HL-60 (cell line): ENCODE measurements around the gene TLR2.

Experiments used
- DNase-seq, 2 experiments: peaks; one replicate each; pipeline ENCODE4 v3.0.0-alpha.2; 2010 to 2020; ENCODE audit warnings: low read depth in 1 of 2, low spot score in 1 of 2
- H3K27ac ChIP-seq: fragments of 250-450 bp; sonication (Bioruptor Pico); replicated peaks from 2 replicates; pipeline ENCODE4 v1.5.1; 2020; ENCODE audit warnings: mild to moderate bottlenecking, moderate library complexity
- H3K27me3 ChIP-seq: fragments of 250-450 bp; sonication (Bioruptor Pico); 2 replicates; pipeline ENCODE4 v1.5.1; 2021; ENCODE audit warnings: mild to moderate bottlenecking, moderate library complexity; ENCODE audit not compliant: insufficient read depth, poor library complexity, severe bottlenecking
- H3K4me3 ChIP-seq: replicated peaks from 2 replicates; pipeline ENCODE4 v1.5.1; 2011; ENCODE audit warnings: mild to moderate bottlenecking, control low read depth, low read length; ENCODE audit not compliant: insufficient read depth
- GABPA ChIP-seq: IDR thresholded peaks from 2 replicates; pipeline ENCODE4 v1.6.1; 2012; ENCODE audit warnings: low read depth
- POLR2AphosphoS5 ChIP-seq: IDR thresholded peaks from 2 replicates; pipeline ENCODE4 v1.6.1; 2012; ENCODE audit warnings: low read depth
- SPI1 ChIP-seq: IDR thresholded peaks from 2 replicates; pipeline ENCODE4 v1.6.1; 2012; ENCODE audit warnings: low read depth, mild to moderate bottlenecking, borderline replicate concordance
- TF ChIP-seq, protein P1 (sequence below): IDR thresholded peaks from 2 replicates; pipeline ENCODE4 v1.6.1; 2012; ENCODE audit warnings: low read depth; ENCODE audit not compliant: insufficient replicate concordance
- TF ChIP-seq, protein P2 (sequence below): IDR thresholded peaks from one replicate; pipeline ENCODE4 v1.5.1; 2011; ENCODE audit warnings: low read length, control low read depth, inconsistent platforms; ENCODE audit not compliant: insufficient read depth

The TLR2 gene

DNA sequence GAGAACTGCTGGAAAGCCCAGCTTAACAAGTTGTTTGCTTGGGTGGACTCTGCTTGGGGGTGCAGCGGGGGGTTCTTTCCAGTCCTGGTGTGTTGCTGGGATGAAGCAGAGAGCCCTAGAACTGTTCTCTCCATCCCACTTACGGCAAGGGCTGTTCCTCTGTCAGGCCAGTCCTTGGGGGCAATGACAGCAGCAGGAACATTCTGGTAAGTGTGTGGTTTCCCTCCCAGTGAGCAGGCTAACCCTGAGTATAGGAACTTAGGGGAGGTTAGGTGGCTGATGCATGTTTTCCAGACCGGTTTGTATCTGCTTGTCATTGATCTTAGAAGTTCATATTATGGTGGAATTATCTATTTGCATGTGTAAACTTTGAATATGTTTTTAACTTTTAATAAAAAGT, 46.9 kb upstream of the TLR2 start:
- no peaks in the 10 kb centered on the region for H3K27me3 ChIP-seq
- TF ChIP-seq, protein P1, sequence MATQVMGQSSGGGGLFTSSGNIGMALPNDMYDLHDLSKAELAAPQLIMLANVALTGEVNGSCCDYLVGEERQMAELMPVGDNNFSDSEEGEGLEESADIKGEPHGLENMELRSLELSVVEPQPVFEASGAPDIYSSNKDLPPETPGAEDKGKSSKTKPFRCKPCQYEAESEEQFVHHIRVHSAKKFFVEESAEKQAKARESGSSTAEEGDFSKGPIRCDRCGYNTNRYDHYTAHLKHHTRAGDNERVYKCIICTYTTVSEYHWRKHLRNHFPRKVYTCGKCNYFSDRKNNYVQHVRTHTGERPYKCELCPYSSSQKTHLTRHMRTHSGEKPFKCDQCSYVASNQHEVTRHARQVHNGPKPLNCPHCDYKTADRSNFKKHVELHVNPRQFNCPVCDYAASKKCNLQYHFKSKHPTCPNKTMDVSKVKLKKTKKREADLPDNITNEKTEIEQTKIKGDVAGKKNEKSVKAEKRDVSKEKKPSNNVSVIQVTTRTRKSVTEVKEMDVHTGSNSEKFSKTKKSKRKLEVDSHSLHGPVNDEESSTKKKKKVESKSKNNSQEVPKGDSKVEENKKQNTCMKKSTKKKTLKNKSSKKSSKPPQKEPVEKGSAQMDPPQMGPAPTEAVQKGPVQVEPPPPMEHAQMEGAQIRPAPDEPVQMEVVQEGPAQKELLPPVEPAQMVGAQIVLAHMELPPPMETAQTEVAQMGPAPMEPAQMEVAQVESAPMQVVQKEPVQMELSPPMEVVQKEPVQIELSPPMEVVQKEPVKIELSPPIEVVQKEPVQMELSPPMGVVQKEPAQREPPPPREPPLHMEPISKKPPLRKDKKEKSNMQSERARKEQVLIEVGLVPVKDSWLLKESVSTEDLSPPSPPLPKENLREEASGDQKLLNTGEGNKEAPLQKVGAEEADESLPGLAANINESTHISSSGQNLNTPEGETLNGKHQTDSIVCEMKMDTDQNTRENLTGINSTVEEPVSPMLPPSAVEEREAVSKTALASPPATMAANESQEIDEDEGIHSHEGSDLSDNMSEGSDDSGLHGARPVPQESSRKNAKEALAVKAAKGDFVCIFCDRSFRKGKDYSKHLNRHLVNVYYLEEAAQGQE = no peak
- TF ChIP-seq, protein P2, sequence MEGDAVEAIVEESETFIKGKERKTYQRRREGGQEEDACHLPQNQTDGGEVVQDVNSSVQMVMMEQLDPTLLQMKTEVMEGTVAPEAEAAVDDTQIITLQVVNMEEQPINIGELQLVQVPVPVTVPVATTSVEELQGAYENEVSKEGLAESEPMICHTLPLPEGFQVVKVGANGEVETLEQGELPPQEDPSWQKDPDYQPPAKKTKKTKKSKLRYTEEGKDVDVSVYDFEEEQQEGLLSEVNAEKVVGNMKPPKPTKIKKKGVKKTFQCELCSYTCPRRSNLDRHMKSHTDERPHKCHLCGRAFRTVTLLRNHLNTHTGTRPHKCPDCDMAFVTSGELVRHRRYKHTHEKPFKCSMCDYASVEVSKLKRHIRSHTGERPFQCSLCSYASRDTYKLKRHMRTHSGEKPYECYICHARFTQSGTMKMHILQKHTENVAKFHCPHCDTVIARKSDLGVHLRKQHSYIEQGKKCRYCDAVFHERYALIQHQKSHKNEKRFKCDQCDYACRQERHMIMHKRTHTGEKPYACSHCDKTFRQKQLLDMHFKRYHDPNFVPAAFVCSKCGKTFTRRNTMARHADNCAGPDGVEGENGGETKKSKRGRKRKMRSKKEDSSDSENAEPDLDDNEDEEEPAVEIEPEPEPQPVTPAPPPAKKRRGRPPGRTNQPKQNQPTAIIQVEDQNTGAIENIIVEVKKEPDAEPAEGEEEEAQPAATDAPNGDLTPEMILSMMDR = no peak
- TF ChIP-seq GABPA (no peak), POLR2AphosphoS5 (no peak), SPI1 (no peak)
- H3K27ac ChIP-seq = no peak overlapping the region
- no peak overlapping the region for H3K4me3 ChIP-seq
- no peak for DNase-seq

DNA sequence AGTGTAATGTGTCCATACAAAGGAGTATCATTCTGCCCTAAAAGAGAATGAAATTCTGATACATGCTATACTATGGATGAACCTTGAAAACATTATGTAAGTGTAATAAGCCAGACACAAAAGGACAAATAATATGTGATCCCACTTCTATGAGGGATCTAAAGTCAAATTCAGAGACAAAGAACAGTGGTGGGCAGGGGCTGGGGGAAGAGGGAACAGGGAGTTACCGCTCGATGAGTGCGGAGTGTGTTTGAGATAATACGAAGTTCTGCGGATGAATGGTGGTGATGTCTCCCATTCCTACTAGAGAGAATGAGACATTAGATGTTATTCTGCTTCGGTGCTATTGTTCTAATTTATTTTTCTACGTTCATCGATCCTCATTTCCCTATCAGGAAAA, 46.1 kb upstream of the TLR2 start:
- Histone ChIP-seq H3K4me3 (no peak overlapping the region), H3K27me3 (no peaks in the 10 kb centered on the region), H3K27ac (no peak overlapping the region)
- no peak for DNase-seq
- TF ChIP-seq GABPA = no peak
- TF ChIP-seq, protein P1 = no peak
- TF ChIP-seq POLR2AphosphoS5 = no peak
- no peak for TF ChIP-seq SPI1
- TF ChIP-seq, protein P2 = no peak

DNA sequence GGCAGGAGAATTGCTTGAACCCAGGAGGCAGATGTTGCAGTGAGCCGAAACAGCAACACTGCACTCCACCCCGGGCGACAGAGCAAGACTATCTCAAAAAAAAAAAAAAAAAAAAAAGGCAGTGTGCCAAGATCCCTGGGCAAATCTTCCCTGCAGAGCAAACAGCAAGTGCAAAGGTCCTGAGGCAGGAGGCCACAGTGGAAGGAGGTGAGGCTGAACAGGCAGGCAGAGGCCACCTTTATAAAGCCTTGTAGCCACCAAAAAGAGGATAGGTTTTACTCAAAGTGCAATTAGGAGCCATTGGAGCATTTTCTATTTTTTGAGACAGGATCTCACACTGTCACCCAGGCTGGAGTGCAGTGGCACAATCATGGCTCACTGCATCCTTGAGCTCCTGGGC, 45.1 kb upstream of the TLR2 start:
- Histone ChIP-seq H3K4me3 (no peak overlapping the region), H3K27ac (no peak overlapping the region), H3K27me3 (no peaks in the 10 kb centered on the region)
- no peak for TF ChIP-seq POLR2AphosphoS5
- TF ChIP-seq, protein P1 = no peak
- TF ChIP-seq, protein P2 = no peak
- DNase-seq = no peak
